HFF-Myc (cell line): ENCODE results near the gene TOM1L2.
A peak's percentile ranks its signal among the peaks of the same experiment; 100 is the strongest.

Experiments used
- DNase-seq: peaks from one replicate; pipeline ENCODE4 v3.0.0-alpha.2; 2011; ENCODE audit warnings: low read depth; ENCODE audit errors: extremely low read depth
- H3K4me3 ChIP-seq: replicated peaks from 2 replicates; pipeline ENCODE4 v1.5.1; 2011; ENCODE audit warnings: low read depth, mild to moderate bottlenecking, control low read depth, low read length
- CTCF ChIP-seq: IDR thresholded peaks from 2 replicates; pipeline ENCODE4 v1.5.1; 2012; ENCODE audit warnings: mild to moderate bottlenecking, low read depth, low read length, control low read depth; ENCODE audit errors: missing control alignments

Gene TOM1L2

DNA sequence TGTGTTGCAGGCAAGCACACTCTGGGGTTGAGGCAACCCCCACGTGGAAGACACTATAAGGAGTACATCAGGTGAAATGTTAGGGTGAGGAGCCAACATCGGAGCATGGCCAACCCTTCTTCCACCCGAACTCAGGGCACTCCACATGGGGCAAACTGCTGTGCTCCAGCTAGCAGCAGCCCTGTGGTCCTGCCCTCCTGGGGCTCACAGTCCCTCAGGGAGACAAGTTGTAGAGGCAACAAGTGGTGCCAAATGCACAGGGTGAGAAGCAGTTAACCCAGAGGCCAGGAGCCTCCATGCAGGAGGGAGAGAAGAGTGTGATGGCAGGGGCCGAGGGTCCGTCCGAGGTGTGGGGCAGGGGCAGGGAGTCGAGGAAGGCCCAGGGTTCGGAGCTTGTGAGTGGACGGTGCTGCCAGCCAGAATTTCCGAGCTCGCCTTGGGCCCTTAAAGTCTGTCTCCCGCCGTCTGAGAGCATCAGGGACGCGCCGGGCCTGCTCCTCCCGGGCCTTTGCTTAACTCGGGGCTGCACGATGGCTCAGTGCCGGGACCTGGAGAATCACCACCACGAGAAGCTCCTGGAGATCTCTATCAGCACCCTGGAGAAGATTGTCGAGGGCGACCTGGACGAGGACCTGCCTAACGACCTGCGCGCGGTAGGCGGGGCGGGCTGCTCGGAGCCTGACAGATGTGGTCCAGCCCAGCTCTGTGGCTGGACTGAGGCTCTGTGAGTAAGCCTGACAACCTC, 34.5 kb upstream of the TOM1L2 start:
- no peak for TF ChIP-seq CTCF
- H3K4me3 ChIP-seq: no peak overlapping the region
- no peak for DNase-seq

DNA sequence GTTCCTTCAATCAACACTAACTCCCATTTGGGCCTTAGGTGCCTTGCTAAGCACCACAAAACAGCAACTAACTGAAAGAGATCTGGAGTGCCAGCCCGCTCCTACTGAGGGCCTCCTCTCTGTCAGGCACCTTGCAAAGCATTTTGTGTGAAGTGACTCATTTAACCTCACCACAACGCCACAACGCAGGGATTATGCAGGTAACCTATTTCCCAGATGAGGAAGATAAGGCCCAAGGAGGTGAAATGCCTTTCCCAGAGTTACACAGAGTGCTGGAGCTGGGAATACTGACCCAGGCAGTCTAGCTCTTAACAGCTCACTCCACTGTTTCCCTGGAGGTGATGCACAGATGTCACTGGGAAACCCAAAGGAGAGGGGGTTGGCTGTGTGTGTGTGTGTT, 33.3 kb upstream of the TOM1L2 start:
- DNase-seq: no peak
- no peak overlapping the region for H3K4me3 ChIP-seq
- TF ChIP-seq CTCF: no peak

GRCh38 chr17:18004884-18005305, 32.7 kb upstream of the TOM1L2 start:
- TF ChIP-seq CTCF: peak; percentile 12
- H3K4me3 ChIP-seq: no peak overlapping the region
- no peak for DNase-seq

- DNase-seq: no peak
- no peak for TF ChIP-seq CTCF
- no peak overlapping the region for H3K4me3 ChIP-seq
These were observed 32.1 kb upstream of the TOM1L2 start for GRCh38 chr17:18004345-18004744.

GRCh38 chr17:18002171-18002570, 30.0 kb upstream of the TOM1L2 start:
- DNase-seq: peak; percentile 19
- TF ChIP-seq CTCF: no peak
- H3K4me3 ChIP-seq: no peak overlapping the region

- H3K4me3 ChIP-seq: no peak overlapping the region
- TF ChIP-seq CTCF: no peak
- DNase-seq: no peak
These were observed 27.8 kb upstream of the TOM1L2 start for GRCh38 chr17:18000030-18000408.
